Fibroblast of lung (primary cell): ENCODE measurements around the gene SUPT4H1.

Experiments
- CTCF ChIP-seq, 2 donors: IDR thresholded peaks in 1 of 2; conservative IDR thresholded peaks in 1 of 2; 1 replicate in 1 of 2; 2 replicates in 1 of 2; pipeline ENCODE4 v1.5.1; 2011 to 2012; ENCODE audit warnings: low read length in 2 of 2, control low read depth in 1 of 2, inconsistent platforms in 1 of 2, low read depth in 1 of 2, mild to moderate bottlenecking in 1 of 2
- EZH2 ChIP-seq: IDR thresholded peaks from 2 replicates; pipeline ENCODE4 v1.5.1; 2012; ENCODE audit warnings: low read length, control low read depth, mild to moderate bottlenecking; ENCODE audit errors: missing control alignments

DNA sequence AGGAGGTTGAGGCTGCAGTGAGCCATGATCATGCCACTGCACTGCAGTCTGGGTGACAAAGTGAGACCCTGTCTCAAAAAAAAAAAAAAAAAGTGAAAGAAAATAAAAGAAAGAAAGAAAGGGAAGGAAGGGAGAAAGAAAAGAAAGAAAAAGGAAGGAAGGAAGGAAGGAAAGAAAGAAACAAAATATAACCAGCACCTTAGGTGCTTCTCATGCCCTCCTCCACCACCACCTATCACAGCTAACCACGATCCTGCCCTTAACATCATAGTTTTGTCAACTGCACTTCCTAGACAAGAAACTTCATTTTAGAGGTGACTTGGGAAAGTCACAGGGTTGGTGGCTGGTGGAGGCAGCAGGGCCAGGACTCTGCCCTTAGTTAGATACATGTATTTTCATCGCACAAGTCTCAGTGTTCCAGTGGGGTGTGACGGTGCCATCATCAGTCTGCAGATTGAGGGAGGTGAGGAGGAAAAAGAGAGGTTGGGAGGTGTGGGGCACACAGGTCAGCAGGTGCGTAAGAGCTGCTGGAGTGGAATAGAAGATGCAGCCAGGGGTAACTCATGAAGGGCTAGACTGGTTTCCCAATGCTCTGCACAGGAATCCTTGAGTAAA lies 10.0 kb downstream of the SUPT4H1 start:
- no peak for TF ChIP-seq CTCF (conservative IDR thresholded peaks at IDR 0.05 in 1 of 2, IDR thresholded peaks at IDR 0.05 in 1 of 2; ENCODE audit: low read depth in 1 of 2, low read length in 2 of 2)
- no peak for TF ChIP-seq EZH2
